GM18526 (cell line): ENCODE data around the gene TANGO2.

Experiments used
- POLR2A ChIP-seq: IDR thresholded peaks from 3 replicates; pipeline ENCODE4 v1.6.1; 2011; ENCODE audit not compliant: insufficient read length; ENCODE audit errors: extremely low read depth

The TANGO2 gene

DNA sequence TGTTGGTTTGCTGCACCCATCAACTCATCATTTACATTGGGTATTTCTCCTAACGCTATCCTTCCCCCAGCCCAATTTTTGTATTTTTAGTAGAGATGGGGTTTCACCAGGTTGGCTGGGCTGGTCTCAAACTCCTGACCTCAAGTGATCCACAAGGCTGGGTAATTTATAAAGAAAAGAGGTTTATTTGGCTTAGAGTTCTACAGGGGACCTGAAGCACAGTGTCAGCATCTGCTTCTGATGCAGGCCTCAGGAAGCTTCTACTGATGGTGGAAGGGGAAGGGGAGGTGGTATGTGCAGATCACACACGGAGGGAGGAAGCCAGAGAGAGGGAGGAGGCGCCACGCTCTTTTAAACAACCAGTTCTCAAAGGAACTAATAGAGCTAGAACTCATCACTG, 25.8 kb downstream of the TANGO2 start:
- no peak for TF ChIP-seq POLR2A

DNA sequence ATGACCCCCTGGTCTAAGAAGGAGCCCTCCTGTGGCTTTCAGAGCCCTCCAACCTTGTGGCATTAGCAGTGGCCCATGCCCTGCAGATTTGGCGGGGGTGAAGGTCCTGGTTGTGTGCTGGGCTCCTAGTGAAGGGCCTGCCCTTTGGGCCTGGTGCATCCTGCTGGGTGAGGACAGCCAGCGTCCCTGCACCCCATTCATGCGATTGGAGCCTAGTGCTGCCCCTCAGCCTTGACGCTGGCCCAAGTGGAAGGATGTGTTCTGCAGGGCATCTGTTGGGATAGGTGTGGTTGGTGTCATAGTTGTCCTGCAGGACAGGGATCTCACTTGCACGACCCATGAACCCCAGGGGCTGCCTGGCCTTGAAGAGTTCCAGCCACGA, 31.0 kb downstream of the TANGO2 start:
- TF ChIP-seq POLR2A: no peak

DNA sequence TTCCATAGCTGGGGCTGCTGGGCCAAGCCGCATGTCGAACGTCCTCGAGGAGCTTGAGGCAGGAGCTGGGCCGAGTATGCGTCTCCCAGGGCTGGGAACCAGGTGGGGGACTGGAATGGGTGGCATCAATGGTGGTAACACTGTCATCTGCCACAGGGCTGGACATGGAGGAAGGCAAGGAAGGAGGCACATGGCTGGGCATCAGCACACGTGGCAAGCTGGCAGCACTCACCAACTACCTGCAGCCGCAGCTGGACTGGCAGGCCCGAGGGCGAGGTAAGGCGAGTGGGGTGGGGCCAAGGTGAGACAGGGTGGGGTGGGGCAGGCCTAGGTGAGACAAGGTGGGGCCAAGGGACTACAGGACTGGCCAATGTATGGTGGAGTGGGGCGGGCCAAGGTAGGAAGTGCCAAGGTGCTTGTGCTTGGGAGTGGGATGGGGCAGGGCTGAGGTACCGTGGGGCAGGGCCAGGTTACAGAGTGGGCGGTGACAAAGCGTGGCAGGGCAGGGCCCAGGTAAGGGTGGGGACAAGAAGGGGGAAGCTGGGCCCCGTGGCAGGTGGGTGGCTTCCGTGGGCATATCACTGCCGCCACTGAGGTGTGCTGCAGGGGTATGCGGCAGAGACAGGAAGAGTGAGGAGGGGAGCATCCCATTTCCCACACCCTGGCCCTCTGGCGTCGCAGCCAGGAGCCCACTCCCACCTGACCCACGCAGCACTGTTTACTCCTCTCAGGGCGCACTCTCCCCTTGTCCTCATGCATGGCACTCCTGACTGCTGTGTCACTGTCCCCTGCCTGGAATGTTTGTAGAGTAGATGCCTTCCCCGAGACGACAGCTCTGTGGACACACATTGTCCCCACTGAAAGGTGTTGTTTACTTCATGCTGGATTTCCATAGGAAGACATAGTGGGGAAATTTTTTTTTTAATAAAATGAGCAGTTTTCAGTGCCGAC, 31.7 kb downstream of the TANGO2 start:
- no peak for TF ChIP-seq POLR2A

DNA sequence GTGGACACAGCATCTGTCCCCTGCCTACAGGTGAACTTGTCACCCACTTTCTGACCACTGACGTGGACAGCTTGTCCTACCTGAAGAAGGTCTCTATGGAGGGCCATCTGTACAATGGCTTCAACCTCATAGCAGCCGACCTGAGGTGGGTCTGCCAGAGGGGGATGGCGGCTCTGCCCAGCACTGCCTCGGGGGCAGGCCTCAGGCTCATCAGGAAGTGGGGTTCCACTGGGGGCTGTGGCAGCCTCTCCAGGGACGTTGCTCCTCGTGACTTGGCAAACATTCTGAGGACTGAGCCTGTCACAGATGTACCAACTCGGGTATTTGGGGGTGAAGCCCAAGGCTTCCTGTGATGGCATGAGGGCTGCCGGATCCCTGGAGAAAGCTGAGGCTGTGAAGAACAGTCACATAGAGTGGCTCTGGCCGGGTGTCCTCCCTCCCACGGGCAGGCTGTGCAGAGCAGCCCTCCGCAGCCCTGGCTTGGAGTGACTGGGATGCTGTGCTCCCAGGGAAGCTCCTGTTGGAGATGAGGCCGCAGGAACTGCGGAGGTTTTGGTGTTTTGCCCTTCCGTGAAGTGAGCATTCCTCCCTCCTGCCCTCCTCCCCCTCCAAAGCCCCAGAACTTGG, 32.6 kb downstream of the TANGO2 start:
- no peak for TF ChIP-seq POLR2A

DNA sequence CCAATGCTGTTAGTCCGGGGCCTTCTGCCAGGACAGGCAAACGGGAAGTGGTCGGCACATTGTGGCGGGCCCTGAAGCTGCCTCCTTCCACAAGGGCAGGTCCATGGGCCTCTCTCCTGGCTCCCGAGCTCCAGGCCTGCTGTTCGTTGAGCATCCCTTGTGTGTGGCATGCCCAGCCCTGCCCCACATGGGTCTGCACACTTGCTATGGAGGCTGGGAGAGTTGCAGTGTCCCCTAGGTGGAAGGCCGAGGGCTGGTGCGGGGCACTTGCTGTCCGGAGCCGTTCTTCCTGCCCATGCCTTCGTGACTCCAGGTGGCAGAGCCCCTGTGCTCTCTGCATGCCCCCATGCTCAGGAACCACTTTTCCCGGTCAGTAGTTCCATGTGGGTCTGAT, 33.1 kb downstream of the TANGO2 start:
- no peak for TF ChIP-seq POLR2A

DNA sequence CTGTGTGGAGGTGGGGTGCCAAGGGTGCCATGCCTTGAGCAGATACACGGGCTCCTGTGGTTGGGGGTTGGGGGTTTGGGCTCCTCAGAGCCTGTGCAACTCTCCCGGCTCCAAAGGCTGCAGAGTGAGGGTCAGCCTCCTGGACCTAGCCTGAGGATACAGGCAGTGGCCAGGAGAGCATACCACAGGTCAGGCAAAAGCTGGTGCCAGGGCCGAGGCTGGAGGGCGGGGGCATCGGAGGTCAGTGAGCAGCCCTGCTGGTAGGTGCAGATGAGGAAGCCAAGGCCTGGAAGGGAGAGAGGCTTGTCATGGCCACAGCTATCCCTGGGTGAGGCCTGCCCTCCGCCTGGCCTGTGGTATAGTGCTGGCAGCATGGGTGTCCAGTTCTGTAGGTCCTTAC, 33.6 kb downstream of the TANGO2 start:
- no peak for TF ChIP-seq POLR2A

DNA sequence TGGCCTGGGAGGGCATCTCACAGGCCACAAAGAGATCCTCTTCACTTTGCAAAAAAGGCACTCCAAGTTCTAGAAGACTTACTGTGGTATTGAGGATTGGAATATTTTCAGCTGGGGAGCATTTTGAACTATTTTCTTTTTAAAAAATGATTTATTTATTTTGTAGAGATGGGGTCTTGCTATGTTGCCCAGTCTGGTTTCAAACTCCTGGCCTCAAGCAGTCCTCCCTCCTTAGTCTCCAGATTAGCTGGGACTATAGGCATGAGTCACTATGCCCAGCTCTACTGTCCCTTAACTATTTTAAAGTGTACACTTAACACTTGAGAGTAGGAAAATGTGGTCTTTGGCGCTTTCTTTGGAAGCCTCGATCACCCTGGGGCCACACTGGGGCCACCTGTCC, 34.2 kb downstream of the TANGO2 start:
- no peak for TF ChIP-seq POLR2A

DNA sequence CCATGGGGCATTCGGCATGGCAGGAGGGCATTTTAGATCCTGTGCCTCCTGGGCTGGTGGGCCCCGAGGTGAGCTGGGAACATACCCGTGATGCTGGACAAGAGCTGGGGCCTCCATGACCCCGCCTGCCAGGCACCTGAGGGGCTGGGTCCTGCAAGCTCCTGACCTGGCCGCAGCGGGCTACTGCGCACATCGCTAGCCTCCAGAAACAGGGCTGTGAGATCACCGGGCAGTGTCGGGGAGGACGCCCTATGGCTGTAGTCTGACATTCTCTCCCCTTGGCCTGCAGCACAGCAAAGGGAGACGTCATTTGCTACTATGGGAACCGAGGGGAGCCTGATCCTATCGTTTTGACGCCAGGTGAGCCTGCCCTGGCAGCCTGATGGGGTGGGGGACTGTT, 34.7 kb downstream of the TANGO2 start:
- no peak for TF ChIP-seq POLR2A

DNA sequence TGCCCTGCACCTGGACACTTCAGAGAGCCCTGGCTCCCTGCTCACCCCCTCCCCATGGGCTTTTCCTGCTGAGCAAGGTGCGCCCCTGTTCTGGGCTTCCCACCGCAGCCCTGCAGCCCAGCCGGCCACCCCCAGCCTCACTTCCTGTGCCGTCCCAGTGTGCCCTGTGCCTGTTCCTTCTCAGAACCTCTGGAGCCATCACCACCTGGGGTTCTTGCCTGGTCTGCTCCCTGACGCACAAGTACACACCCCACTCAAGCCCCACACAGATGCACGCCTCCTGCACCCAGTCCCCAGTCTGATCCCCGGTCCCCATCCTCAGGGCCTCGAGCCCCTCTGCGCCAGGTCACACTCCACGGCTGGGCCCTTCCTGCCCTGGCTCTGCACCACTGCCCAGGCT, 35.3 kb downstream of the TANGO2 start:
- TF ChIP-seq POLR2A: no peak

DNA sequence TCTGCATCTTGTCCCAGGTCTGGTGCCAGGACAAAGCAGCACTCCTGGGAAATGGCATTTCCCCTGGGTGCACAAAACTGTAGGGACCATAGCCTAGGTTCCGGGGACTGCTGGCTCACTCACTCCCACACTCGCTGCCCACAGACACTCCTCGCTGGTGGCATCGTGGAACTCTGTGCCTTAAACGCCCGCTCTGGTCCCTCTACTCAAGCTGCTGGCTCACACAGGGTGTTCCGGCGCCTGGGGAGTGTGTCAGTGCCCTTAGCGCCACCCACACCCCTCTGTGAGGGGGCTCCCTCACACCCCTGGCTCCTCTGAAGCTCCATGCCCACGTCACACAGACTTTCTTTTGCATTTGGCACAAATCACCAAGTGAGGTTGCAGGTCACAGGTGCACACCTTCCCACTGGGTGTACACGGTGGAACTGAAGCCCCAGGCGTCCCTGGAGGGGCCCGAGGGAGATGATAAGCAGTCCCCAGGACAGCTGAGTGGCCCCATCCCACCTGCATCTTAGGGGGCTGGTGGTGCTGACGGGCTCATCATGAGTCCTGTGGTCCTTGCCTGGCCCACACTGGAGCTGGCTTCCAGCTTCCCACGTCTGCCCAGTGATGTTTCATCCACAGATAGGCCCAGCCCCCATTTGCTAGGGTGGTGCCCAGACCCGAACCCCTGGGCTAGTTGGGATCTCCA, 35.9 kb downstream of the TANGO2 start:
- TF ChIP-seq POLR2A: no peak

DNA sequence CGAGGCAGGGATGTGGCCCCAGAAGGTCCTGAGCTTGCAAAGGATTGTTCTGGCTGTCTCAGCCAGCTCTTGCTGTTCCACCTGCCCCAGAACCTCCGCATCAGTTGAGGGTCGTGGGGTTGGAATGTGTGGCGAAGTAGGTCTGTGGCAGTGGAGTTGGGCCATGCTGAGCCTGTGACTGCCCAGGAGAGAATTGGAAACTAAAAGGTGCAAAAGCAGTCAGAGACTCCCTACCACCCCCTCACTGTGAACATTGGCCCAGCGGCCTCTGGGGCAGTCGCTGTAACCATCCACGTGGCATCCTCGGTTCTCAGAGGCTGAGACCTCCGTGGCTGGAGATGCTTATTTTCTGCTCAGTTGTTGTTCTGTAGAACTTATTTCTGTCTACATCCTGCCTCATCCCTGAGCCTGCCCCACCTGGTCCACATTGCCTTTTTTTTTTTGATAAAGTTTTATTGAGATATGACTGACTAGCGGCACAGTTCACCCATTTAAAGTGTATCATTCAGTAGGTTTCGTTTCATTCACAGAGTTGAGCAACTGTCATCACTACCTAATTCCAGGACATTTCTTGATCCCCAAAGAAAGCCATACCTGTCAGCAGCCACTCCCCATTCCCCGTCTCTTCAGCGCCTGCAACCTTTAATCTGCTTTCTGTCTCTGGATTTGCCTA, 36.8 kb downstream of the TANGO2 start:
- no peak for TF ChIP-seq POLR2A

DNA sequence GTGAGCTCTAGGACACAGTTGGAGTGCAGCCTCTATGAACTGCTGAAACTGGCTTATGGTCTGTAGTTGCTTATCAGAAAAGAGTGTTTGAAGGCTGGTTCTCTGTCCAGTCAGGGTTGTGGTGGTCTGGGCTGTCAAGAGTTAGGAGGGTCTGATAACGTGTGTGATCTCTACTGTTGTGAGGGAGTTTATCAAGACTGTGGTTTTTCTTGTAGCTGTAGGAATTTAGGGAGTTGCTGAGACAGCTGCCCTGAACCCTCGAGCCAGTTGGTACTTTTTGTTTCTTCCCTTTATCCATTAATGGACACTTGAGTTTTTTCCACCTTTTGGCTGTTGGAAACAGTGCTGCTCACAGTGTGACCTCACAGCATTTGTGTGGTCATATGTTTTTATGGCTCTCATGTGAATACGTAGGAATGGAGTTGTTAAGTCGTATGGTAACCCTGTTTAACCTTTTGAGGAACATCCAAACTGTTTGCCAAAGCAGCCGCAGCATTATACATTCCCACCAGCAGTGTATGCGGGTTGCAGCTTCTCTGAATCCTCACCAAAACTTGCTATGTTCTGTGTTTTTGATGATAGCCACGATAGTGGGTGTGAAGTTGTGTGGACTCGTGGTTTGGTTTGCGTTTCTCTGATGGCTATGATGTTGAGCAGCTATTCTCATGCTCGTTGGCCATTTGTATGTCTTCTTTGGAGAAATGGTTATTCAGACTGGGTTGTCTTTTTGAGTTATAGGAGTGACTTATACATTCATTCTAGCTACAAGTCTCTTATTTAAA, 38.3 kb downstream of the TANGO2 start:
- no peak for TF ChIP-seq POLR2A

DNA sequence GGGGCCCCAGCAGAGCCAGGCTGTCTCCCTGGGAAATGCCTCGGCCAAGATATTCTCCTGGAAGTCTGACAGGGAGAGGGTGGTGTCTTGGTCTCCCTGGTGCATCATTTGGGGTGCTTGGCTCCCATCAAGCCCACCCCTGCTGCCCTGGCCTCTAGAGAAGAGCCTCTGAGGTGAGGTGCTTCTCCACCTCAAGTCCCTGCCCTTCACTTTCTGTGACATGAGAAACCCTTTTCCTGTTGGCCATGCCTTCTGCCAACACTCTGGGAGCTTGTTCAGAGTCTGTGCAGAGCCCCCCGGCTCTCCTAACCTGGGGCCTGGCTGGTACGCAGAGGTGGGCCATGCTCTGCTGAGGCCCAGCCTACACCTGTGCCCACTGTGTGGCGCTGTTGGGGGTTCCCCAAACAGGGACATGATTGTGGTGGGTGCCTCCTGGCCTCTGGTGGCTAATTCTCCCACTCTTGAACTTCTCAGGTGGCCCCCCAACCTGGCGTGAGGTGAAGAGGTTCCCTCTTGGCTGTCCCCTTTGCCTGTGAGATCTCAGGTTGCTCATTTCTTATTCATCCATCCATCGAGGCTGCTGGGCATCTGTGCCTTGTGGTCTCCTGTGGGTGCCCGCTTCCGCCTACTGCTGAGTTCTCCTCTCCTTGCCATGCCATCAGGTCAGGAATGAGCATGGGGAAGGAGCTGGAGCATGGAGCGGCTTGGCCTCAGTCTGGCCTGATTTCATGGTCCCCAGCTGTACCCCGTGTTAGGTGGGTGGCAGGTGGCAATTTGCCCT, 40.0 kb downstream of the TANGO2 start:
- TF ChIP-seq POLR2A: no peak

DNA sequence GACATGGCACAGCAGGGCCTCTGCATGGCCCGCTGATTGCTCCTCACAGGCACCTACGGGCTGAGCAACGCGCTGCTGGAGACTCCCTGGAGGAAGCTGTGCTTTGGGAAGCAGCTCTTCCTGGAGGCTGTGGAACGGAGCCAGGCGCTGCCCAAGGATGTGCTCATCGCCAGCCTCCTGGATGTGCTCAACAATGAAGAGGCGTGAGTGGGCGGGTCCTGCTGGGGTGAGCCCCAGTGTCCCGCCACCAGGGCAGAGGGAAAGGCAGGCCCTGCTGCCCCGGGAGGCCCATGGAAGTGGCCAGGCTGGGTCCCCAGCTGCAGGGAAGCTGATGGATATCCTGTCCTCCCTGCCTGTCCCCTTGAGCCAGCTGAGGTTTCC, 40.6 kb downstream of the TANGO2 start:
- TF ChIP-seq POLR2A: no peak
